Mammary epithelial cell (primary cell): ENCODE data around the gene CHL1.

ENCODE experiments used
- EZH2 ChIP-seq: IDR thresholded peaks from 2 replicates; pipeline ENCODE4 v1.6.1; 2012; ENCODE audit warnings: low read length, inconsistent platforms, borderline replicate concordance
- TF ChIP-seq, protein P1 (sequence below), 2 donors: IDR thresholded peaks in 1 of 2; conservative IDR thresholded peaks in 1 of 2; 2 replicates each; pipeline ENCODE4 v1.5.1; 2011 to 2012; ENCODE audit warnings: inconsistent platforms in 2 of 2, low read length in 2 of 2, mild to moderate bottlenecking in 2 of 2, control low read depth in 1 of 2, low read depth in 1 of 2; ENCODE audit not compliant: insufficient read depth in 1 of 2; ENCODE audit errors: extremely low read depth in 1 of 2

DNA sequence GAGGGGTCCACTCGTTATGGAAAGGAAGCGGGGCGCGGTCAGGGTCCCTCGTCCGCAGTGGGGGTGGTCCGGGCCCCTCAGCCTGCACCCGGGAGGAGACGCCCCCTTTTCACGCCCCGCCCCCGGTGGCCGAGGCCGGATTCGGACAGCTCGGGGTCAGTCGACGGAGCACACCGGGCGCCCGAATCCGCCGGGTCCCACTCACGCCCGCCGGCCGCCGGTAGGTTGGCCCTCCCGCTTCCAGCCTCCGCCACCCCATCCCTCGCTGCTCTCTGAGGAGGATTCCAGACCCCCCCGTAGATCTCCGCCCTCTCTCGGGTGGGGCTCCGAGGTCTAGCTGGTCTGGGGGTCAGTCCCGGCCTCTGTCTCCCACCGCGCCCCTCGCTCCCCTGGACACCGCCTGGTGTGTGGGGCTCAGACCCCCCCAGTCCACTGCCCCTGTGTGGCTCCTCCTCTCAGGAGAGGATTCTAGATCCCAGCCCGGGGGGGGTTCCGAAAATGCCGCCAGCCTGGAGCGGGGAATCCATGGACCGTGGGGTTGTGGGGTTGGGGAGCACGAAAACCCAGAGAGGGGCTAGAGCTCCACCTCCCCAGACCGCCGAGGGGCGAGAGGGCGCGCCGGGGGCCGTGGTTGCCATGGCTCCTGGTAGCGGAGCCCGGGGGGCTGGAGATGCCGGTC is 725 bp downstream of the CHL1 start:
- TF ChIP-seq, protein P1, sequence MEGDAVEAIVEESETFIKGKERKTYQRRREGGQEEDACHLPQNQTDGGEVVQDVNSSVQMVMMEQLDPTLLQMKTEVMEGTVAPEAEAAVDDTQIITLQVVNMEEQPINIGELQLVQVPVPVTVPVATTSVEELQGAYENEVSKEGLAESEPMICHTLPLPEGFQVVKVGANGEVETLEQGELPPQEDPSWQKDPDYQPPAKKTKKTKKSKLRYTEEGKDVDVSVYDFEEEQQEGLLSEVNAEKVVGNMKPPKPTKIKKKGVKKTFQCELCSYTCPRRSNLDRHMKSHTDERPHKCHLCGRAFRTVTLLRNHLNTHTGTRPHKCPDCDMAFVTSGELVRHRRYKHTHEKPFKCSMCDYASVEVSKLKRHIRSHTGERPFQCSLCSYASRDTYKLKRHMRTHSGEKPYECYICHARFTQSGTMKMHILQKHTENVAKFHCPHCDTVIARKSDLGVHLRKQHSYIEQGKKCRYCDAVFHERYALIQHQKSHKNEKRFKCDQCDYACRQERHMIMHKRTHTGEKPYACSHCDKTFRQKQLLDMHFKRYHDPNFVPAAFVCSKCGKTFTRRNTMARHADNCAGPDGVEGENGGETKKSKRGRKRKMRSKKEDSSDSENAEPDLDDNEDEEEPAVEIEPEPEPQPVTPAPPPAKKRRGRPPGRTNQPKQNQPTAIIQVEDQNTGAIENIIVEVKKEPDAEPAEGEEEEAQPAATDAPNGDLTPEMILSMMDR (conservative IDR thresholded peaks at IDR 0.05 in 1 of 2, IDR thresholded peaks at IDR 0.05 in 1 of 2; ENCODE audit: extremely low read depth in 1 of 2, insufficient read depth in 1 of 2, low read depth in 1 of 2, low read length in 2 of 2), result no peak
- TF ChIP-seq EZH2, result peak; percentile 57
